Left lung (tissue), 10 donors: ENCODE data around the gene IRF9. TPM values are rescaled to one million over a fixed set of nuclear protein-coding genes. Genes with fewer than 3 reads are reported as not detected.

Experiments used
- ATAC-seq: fragments of 200-7000 bp; cut with Tn5 transposase; one replicate; pipeline ENCODE4 v1.9.1; 2020; ENCODE audit warnings: moderate library complexity
- DNase-seq, 4 donors: peaks; one replicate each; pipeline ENCODE4 v3.0.0-alpha.2; 2013 to 2020
- H3K27ac ChIP-seq, 2 donors: fragments of 200-600 bp; sonication (generic) in 1 of 2; one replicate each; pipeline versions ENCODE4 v1.5.0 to v1.8.0; 2020 to 2021
- H3K27me3 ChIP-seq, 2 donors: fragments of 200-600 bp; sonication (generic) in 1 of 2; one replicate each; pipeline versions ENCODE4 v1.5.0 to v1.8.0; 2020 to 2021
- H3K36me3 ChIP-seq, 2 donors: fragments of 200-600 bp; sonication (generic) in 1 of 2; one replicate each; pipeline versions ENCODE4 v1.5.0 to v1.8.0; 2020 to 2021
- H3K4me1 ChIP-seq, 2 donors: fragments of 200-600 bp; one replicate each; pipeline ENCODE4 v1.8.0; 2021
- H3K4me3 ChIP-seq, 2 donors: fragments of 200-600 bp; sonication (generic) in 1 of 2; one replicate each; pipeline versions ENCODE4 v1.5.0 to v1.8.0; 2020 to 2021; ENCODE audit warnings: mild to moderate bottlenecking in 1 of 2
- H3K9me3 ChIP-seq, 2 donors: fragments of 200-600 bp; sonication (generic) in 1 of 2; one replicate each; pipeline versions ENCODE4 v1.5.0 to v1.8.0; 2020 to 2021
- CTCF ChIP-seq, 2 donors: fragments of 200-600 bp; sonication (generic) in 1 of 2; IDR thresholded peaks; one replicate each; pipeline versions ENCODE4 v1.5.0 to v1.8.0; 2021; ENCODE audit warnings: antibody characterized with exemption in 2 of 2
- intact Hi-C, 2 donors: fragments of 100-400 bp; cut with DNase I; formaldehyde crosslinking; loops; one replicate each; pipeline versions ENCODE4 v1.11.2 to v1.14.2; 2022
- polyA plus RNA-seq, 6 donors: library from polyadenylated mRNA; unstranded; fragments of 120-200 nt; gene quantifications; one replicate each; pipeline ENCODE4 v1.2.1, GENCODE V29; 2013; ENCODE audit not compliant: insufficient read length in 6 of 6
- total RNA-seq, 2 donors: library from RNA; stranded (reverse); fragmentation: NEBNext Ultra II Directional; extraction: Animal tissue kit (Norgen Biotek cat#: 25700); gene quantifications; one replicate each; pipeline ENCODE4 v1.2.1, GENCODE V29; 2021
- donor health status: DM: no; HTN: yes; CAD: no.
- donor health status: DM: no; HTN: no; CAD: no.

Gene IRF9
- total and polyA plus RNA-seq, 8 donors, result 53.4 to 131 (median 64.3) TPM

- DNase-seq (peak; percentile 61 to 93 (median 87)), ATAC-seq (peak; percentile 94)
- no peak within 1 kb of the TSS for H3K27ac ChIP-seq
- no peak for TF ChIP-seq CTCF (IDR thresholded peaks at IDR 0.05)
- H3K9me3 ChIP-seq, result no peaks in the 10 kb centered on the region
- H3K4me1 ChIP-seq, result peaks cover 0 to 30% of the 10 kb centered on the region in 2 donors
- H3K27me3 ChIP-seq, result no peaks in the 10 kb centered on the region
- H3K4me3 ChIP-seq, result peak within 1 kb of the TSS; percentile 16 to 34
- intact Hi-C loops, result no loop called here
- H3K36me3 ChIP-seq, result peaks cover 0 to 87% of the 10 kb centered on the region in 2 donors
These were observed 10.6 kb downstream of the IRF9 start, which contains the start of gene REC8 for GRCh38 chr14:24171422-24172260. Gene REC8, plus strand, starts transcription at chr14:24172080. Its CDS starts 473 bp downstream, at chr14:24172553.

GRCh38 chr14:24172261-24172860, 11.3 kb downstream of the IRF9 start:
- Histone ChIP-seq H3K27me3 (no peaks in the 10 kb centered on the region), H3K27ac (no peak overlapping the region), H3K4me3 (peak overlapping the region; percentile 16 to 34), H3K4me1 (peaks cover 0 to 23% of the 10 kb centered on the region in 2 donors), H3K36me3 (peaks cover 0 to 87% of the 10 kb centered on the region in 2 donors), H3K9me3 (no peaks in the 10 kb centered on the region)
- ATAC-seq (peak; percentile 14), DNase-seq (peak in 1 of 4 donors; percentile 78)
- intact Hi-C loops, result no loop called here
- TF ChIP-seq CTCF (IDR thresholded peaks at IDR 0.05), result no peak

- H3K36me3 ChIP-seq, result peaks cover 0 to 87% of the 10 kb centered on the region in 2 donors
These were observed 11.8 kb downstream of the IRF9 start for GRCh38 chr14:24172871-24173281.

GRCh38 chr14:24176599-24176998, 15.5 kb downstream of the IRF9 start:
- no peaks in the 10 kb centered on the region for H3K27me3 ChIP-seq
- H3K27ac ChIP-seq, result no peak overlapping the region
- DNase-seq, result no peak
- no peak for ATAC-seq
- H3K9me3 ChIP-seq, result no peaks in the 10 kb centered on the region
- H3K36me3 ChIP-seq, result peaks cover 0 to 96% of the 10 kb centered on the region in 2 donors
- no peak for TF ChIP-seq CTCF (IDR thresholded peaks at IDR 0.05)
- H3K4me1 ChIP-seq, result peaks cover 0 to 6% of the 10 kb centered on the region in 2 donors
- intact Hi-C loops, result no loop called here
- no peak overlapping the region for H3K4me3 ChIP-seq

More at GRCh38 chr14:24172871-24173281, 11.8 kb downstream of the IRF9 start:
- Histone ChIP-seq H3K27ac (no peak overlapping the region), H3K4me3 (peak overlapping the region; percentile 16 to 34), H3K4me1 (peaks cover 0 to 20% of the 10 kb centered on the region in 2 donors), H3K9me3 (no peaks in the 10 kb centered on the region), H3K27me3 (no peaks in the 10 kb centered on the region)
- TF ChIP-seq CTCF (IDR thresholded peaks at IDR 0.05), result no peak
- DNase-seq (peak in 1 of 4 donors; percentile 73), ATAC-seq (no peak)
- intact Hi-C loops, result no loop called here
